Dendritic cell treated with granulocyte-macrophage colony-stimulating factor and Interleukin-4, amounts not matched to agents 40 ng/mL and 50 ng/mL, for 4 days (primary cell): ENCODE results near the gene TAC3.
"Not testable (repeated sequence)": the region's sequence is repeated elsewhere in the genome, so short reads cannot be mapped to it uniquely, and the experiment has no call there.

Source experiments
- H3K27ac Mint-ChIP-seq: one replicate; pipeline ENCODE4 v1.8.0; 2022; ENCODE audit warnings: mild to moderate bottlenecking, mixed read lengths
- H3K27me3 Mint-ChIP-seq: one replicate; pipeline ENCODE4 v1.8.0; 2022; ENCODE audit warnings: mild to moderate bottlenecking, mixed read lengths
- H3K36me3 Mint-ChIP-seq: one replicate; pipeline ENCODE4 v1.8.0; 2022; ENCODE audit warnings: low read depth, mixed read lengths
- H3K4me1 Mint-ChIP-seq: one replicate; pipeline ENCODE4 v1.8.0; 2022; ENCODE audit warnings: low read depth, mixed read lengths
- H3K4me3 Mint-ChIP-seq: one replicate; pipeline ENCODE4 v1.8.0; 2022; ENCODE audit warnings: mild to moderate bottlenecking, moderate library complexity, mixed read lengths
- H3K9me3 Mint-ChIP-seq: one replicate; pipeline ENCODE4 v1.8.0; 2022; ENCODE audit warnings: mixed read lengths
- intact Hi-C: fragments of 100-400 bp; cut with micrococcal nuclease; formaldehyde crosslinking; loops from one replicate; pipeline ENCODE4 v1.15.0; 2022

Gene TAC3

DNA sequence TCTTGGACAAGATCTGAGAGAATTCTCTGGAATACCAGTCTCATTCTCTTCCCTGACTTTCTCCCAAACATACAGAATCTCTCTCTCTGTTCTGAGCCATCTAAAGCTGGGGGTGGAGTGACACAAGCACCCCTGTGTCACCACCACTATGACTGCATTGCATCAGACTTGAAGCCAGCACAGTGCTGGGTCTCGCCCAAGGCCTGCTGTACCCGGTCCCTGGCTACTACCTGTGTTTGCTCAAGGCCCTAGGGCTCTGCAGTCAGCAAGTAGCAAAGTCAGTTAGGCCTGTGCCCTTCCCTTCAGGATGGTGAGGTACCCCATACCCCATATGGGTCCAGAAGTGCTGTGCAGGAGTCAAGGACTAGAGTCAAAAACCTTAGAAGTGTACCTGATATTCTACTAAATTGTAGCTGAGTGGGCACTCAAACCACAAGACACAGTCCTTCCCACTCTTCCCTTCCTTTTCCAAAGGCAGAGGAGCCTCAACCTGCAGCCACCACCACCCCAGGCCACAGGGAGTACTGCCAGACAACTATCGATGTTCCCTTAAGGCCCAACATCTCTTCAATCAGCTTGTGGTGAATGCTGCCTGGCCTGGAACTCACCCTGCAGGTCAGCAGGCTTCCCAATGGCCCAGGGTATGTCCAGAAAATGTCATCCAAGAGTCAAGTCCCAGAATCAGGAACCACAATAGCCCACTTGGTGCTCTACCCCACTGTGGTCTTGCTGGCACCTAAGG is 37.8 kb downstream of the TAC3 start:
- H3K27me3 Mint-ChIP-seq = no peaks in the 10 kb centered on the region
- no peak overlapping the region for H3K4me3 Mint-ChIP-seq
- no peaks in the 10 kb centered on the region for H3K36me3 Mint-ChIP-seq
- no peaks in the 10 kb centered on the region for H3K9me3 Mint-ChIP-seq
- H3K4me1 Mint-ChIP-seq = no peaks in the 10 kb centered on the region
- no peak overlapping the region for H3K27ac Mint-ChIP-seq
- intact Hi-C loops = no loop called here

DNA sequence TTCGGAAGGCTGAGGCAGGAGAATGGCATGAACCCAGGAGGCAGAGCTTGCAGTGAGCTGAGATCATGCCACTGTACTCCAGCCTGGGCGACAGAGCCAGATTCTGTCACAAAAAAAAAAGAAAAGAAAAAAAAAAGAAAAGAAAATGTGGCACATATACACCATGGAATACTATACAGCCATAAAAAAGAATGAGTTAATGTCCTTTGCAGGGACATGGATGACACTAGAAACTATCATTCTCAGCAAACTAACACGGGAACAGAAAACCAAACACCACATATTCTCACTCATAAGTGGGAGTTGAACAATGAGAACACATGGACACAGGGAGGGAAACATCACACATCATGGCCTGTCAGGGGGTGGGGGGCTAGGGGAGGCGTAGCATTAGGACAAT is 39.0 kb downstream of the TAC3 start:
- H3K27ac Mint-ChIP-seq, H3K36me3 Mint-ChIP-seq, H3K27me3 Mint-ChIP-seq, intact Hi-C loops, H3K4me3 Mint-ChIP-seq, H3K9me3 Mint-ChIP-seq, H3K4me1 Mint-ChIP-seq: not testable (repeated sequence)

DNA sequence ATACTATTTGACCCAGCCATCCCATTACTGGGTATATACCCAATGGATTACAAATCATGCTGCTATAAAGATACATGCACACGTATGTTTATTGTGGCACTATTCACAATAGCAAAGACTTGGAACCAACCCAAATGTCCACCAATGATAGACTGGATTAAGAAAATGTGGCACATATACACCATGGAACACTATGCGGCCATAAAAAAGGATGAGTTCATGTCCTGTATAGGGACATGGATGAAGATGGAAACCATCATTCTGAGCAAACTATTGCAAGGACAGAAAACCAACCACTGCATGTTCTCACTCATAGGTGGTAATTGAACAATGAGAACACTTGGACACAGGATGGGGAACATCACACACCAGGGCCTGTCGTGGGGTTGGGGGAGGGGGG is 42.1 kb downstream of the TAC3 start:
- H3K4me3 Mint-ChIP-seq, H3K4me1 Mint-ChIP-seq, H3K27me3 Mint-ChIP-seq, H3K27ac Mint-ChIP-seq, H3K9me3 Mint-ChIP-seq, intact Hi-C loops, H3K36me3 Mint-ChIP-seq: not testable (repeated sequence)

DNA sequence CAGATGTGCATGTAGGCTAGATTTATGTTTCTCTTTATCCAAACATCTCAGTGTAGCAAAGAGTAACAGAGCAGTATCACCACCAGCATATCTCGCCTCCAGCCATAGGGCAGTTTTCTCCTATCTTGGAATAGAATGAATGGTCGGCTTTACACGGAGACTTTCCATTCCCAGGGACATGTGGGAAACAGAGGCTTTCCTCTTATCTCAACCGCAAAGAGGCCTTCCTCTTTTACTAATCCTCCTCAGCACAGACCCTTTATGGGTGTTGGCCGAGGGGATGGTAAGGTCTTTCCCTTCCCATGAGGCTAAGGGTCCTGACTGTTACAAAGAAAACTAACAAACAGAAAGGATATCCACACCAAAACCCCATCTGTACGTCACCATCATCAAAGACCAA is 47.4 kb downstream of the TAC3 start:
- intact Hi-C loops, H3K4me1 Mint-ChIP-seq, H3K27ac Mint-ChIP-seq, H3K27me3 Mint-ChIP-seq, H3K36me3 Mint-ChIP-seq, H3K4me3 Mint-ChIP-seq, H3K9me3 Mint-ChIP-seq: not testable (repeated sequence)

DNA sequence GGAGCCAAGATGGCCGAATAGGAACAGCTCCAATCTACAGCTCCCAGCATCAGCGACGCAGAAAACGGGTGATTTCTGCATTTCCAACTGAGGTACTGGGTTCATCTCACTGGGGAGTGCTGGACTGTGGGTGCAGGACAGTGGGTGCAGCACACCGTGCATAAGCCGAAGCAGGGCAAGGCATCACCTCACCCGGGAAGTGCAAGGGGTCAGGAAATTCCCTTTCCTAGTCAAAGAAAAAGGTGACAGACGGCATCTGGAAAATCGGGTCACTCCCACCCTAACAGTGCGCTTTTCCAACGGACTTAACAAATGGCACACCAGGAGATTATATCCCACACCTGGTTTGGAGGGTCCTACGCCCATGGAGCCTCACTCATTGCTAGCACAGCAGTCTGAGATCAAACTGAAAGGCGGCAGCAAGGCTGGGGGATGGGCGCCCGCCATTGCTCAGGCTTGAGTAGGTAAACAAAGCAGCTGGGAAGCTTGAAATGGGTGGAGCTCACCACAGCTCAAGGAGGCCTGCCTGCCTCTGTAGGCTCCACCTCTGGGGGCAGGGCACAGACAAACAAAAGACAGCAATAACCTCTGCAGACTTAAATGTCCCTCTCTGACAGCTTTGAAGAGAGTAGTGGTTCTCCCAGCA is 50.2 kb downstream of the TAC3 start:
- H3K9me3 Mint-ChIP-seq, H3K4me1 Mint-ChIP-seq, H3K36me3 Mint-ChIP-seq, H3K4me3 Mint-ChIP-seq, H3K27ac Mint-ChIP-seq, H3K27me3 Mint-ChIP-seq, intact Hi-C loops: not testable (repeated sequence)

DNA sequence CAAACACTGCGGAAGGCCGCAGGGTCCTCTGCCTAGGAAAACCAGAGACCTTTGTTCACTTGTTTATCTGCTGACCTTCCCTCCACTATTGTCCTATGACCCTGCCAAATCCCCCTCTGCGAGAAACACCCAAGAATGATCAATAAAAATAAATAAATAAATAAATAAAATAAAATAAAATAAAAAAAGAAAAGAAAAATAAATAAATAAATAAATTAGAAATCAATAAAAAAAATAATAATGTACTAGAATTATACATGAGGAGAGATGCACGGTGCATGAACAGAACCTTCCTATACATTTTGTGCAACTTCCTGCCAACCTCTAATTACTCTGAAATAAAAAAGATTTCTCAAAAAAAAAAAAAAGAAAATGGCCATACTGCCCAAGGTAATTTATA is 51.2 kb downstream of the TAC3 start:
- peaks cover 11% of the 10 kb centered on the region for H3K27me3 Mint-ChIP-seq

DNA sequence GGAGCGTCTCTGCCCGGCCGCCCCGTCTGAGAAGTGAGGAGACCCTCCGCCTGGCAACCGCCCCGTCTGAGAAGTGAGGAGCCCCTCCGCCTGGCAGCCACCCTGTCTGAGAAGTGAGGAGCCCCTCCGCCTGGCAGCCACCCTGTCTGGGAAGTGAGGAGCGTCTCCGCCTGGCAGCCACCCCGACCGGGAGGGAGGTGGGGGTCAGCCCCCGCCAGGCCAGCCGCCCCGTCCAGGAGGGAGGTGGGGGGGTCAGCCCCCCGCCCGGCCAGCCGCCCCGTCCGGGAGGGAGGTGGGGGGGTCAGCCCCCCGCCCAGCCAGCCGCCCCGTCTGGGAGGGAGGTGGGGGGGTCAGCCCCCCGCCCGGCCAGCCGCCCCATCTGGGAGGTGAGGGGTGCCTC is 52.8 kb downstream of the TAC3 start:
- H3K4me1 Mint-ChIP-seq, H3K27ac Mint-ChIP-seq, intact Hi-C loops, H3K4me3 Mint-ChIP-seq, H3K36me3 Mint-ChIP-seq, H3K9me3 Mint-ChIP-seq: not testable (repeated sequence)
- H3K27me3 Mint-ChIP-seq = peaks cover 13% of the 10 kb centered on the region

More for the DNA sequence above, 51.2 kb downstream of the TAC3 start:
- H3K27ac Mint-ChIP-seq, H3K36me3 Mint-ChIP-seq, H3K4me3 Mint-ChIP-seq, intact Hi-C loops, H3K4me1 Mint-ChIP-seq, H3K9me3 Mint-ChIP-seq: not testable (repeated sequence)

DNA sequence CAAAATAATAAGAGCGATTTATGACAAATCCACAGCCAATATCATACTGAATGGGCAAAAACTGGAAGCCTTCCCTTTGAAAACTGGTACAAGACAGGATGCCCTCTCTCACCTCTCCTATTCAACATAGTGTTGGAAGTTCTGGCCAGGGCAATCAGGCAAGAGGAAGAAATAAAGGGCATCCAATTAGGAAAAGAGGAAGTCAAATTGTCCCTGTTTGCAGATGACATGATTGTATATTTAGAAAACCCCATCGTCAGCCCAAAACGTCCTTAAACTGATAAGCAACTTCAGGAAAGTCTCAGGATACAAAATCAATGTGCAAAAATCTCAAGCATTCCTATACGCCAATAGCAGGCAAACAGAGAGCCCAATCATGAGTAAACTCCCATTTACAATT is 54.1 kb downstream of the TAC3 start:
- H3K27ac Mint-ChIP-seq, H3K36me3 Mint-ChIP-seq, intact Hi-C loops, H3K4me3 Mint-ChIP-seq, H3K4me1 Mint-ChIP-seq: not testable (repeated sequence)
- Mint-ChIP-seq H3K27me3 (peaks cover 18% of the 10 kb centered on the region), H3K9me3 (peaks cover 19% of the 10 kb centered on the region)
